ENCODE results near the gene PHF20.

DNA sequence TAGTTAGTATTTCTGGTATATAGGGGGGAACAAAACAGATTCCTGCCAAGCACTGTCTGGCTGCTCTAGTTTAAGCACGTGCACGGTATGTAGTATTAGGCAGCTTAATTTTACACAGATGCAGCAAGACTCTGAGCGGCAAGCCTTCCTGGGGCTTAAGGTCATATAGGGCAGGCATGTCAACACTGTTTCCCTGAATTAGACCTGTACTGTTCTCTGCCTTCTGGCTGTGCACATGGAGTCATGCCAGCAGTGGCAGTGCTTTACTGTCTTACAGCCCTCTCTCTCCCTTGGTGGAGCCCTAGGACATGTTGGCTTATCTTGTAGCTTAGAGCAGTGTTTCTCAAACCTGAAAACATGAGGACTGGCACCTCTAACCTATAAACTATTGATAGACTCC is 56.6 kb downstream of the PHF20 start:
- TF ChIP-seq CTCF (IDR thresholded peaks at IDR 0.05) = no peak
- TF ChIP-seq POLR2A (IDR thresholded peaks at IDR 0.05) = no peak

Data from esophagus squamous epithelium (tissue), 4 donors.